ENCODE results near the gene MOSPD3. TPM values are rescaled to one million over a fixed set of nuclear protein-coding genes. Genes with fewer than 3 reads are reported as not detected.

Gene MOSPD3
- total RNA-seq, 4 donors from 2014 or later, result 13.5 to 39.6 (median 18.4) TPM

DNA sequence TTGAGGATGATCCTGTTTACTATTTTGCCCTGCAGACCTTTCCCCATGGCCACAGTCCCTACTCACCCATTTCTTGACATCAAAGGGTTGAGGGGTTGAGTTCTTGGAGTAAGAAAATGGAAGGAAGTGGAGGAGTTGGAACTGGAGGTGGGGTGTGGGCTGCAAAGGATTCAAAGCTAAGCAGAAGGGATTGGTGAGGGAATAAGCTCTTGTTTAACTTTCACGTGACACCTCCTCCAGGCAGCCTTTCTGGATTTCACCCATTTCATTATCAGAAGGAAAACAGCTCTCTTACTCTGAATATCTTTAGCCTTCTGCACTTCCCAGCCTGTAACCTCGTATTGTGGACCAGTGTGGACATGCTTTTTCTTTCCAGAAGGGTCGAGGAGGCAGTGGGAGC, 13.7 kb downstream of the MOSPD3 start:
- DNase-seq, result no peak
- 12 to 56% methylated on average over 1 to 3 of the region's 3 CpGs for WGBS, 2 donors (ENCODE audit: low coverage in 1 of 2)
- in situ Hi-C loops (cut with MboI; ENCODE audit: low pct_ligation_motif_present in 1 of 4, low pct_unique_long_range_greater_than_20kb in 1 of 4, low sequenced_read_pairs in 3 of 4) (no loop called here), intact Hi-C loops (cut with DNase I; ENCODE audit: low total_unique reads) (no loop called here)
- Histone ChIP-seq H3K27me3 (no peaks in the 10 kb centered on the region), H3K4me1 (peaks cover 3 to 12% (median 7%) of the 10 kb centered on the region in 4 donors), H3K27ac (no peak overlapping the region), H3K36me3 (no peaks in the 10 kb centered on the region), H3K9me3 (no peaks in the 10 kb centered on the region), H3K4me3 (peak overlapping the region in 1 of 4 donors; percentile 46)
- no peak for TF ChIP-seq POLR2A (IDR thresholded peaks at IDR 0.05)
- TF ChIP-seq, protein P1, sequence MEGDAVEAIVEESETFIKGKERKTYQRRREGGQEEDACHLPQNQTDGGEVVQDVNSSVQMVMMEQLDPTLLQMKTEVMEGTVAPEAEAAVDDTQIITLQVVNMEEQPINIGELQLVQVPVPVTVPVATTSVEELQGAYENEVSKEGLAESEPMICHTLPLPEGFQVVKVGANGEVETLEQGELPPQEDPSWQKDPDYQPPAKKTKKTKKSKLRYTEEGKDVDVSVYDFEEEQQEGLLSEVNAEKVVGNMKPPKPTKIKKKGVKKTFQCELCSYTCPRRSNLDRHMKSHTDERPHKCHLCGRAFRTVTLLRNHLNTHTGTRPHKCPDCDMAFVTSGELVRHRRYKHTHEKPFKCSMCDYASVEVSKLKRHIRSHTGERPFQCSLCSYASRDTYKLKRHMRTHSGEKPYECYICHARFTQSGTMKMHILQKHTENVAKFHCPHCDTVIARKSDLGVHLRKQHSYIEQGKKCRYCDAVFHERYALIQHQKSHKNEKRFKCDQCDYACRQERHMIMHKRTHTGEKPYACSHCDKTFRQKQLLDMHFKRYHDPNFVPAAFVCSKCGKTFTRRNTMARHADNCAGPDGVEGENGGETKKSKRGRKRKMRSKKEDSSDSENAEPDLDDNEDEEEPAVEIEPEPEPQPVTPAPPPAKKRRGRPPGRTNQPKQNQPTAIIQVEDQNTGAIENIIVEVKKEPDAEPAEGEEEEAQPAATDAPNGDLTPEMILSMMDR (IDR thresholded peaks at IDR 0.05), result no peak
- TF ChIP-seq EP300 (IDR thresholded peaks at IDR 0.05; ENCODE audit: low read depth), result no peak
- TF ChIP-seq POLR2AphosphoS5 (IDR thresholded peaks at IDR 0.05), result no peak

DNA sequence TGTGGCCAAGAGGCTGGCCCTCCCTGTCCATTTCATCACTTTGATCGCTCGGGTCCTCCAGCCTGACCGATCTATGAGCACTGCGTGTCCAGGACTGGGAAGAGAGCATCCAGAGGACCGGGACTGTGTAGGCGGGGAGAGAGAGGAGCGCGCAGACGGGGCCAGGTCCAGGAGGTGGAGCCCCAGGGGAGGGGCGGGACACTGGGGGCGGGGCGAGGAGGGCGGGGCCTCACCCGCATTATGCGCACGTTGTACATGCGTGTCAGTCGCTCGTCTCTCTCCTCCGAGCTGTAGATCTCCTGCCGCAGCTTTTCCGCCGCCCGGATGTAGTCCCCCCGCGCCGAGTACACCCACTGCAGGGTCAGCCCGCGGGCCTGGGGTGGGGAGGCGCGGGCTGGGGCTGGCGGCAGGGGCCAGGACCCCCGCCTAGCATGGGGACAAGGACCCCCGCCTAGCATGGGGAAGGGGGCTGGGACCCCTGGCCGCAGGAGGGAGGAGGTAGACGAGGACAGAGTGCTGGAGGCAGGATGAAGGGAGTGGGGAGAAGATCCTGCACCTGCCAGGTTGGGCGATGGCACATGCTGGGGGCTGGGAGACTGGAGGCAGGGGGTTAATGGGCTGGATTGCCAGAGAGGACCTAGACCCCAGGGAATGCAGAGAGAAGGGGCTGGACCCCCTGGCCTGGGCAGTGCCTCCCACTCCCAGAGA, 14.3 kb downstream of the MOSPD3 start:
- peak overlapping the region; percentile 28 to 61 (median 48) for H3K27ac ChIP-seq
- no peaks in the 10 kb centered on the region for H3K9me3 ChIP-seq
- H3K4me1 ChIP-seq, result peaks cover 3 to 12% (median 7%) of the 10 kb centered on the region in 4 donors
- intact Hi-C loops (cut with DNase I; ENCODE audit: low total_unique reads), result no loop called here
- H3K4me3 ChIP-seq, result peak overlapping the region in 3 of 4 donors; percentile 12 to 46 (median 28)
- no peaks in the 10 kb centered on the region for H3K36me3 ChIP-seq
- no peaks in the 10 kb centered on the region for H3K27me3 ChIP-seq
- WGBS, 2 donors (ENCODE audit: low coverage in 1 of 2), result 5 to 14% methylated on average over 7 to 27 of the region's 37 CpGs
- DNase-seq, result peak; percentile 93
- in situ Hi-C loops (cut with MboI; ENCODE audit: low pct_ligation_motif_present in 1 of 4, low pct_unique_long_range_greater_than_20kb in 1 of 4, low sequenced_read_pairs in 3 of 4), result no loop called here
- TF ChIP-seq, protein P1 (IDR thresholded peaks at IDR 0.05), result no peak
- peak in 1 of 3 donors; percentile 40 for TF ChIP-seq POLR2AphosphoS5 (IDR thresholded peaks at IDR 0.05)

DNA sequence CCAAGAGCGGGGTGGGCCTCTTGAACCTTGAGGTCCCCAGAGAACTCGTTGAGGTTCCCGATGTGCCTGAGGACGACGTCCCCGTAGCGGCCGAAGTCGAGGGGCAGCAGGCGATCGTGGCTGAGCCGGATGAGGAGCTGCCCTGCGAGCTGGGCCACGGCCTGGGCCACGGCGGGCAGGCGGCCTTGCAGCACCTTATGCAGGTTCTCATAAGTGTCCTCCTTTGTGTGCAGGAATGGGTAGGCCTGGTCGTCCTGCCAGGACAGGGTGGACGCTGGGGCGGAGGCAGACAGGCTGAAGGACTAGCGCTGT, 14.9 kb downstream of the MOSPD3 start:
- H3K36me3 ChIP-seq, result no peaks in the 10 kb centered on the region
- in situ Hi-C loops (cut with MboI; ENCODE audit: low pct_ligation_motif_present in 1 of 4, low pct_unique_long_range_greater_than_20kb in 1 of 4, low sequenced_read_pairs in 3 of 4), result no loop called here
- no peak for DNase-seq
- intact Hi-C loops (cut with DNase I; ENCODE audit: low total_unique reads), result no loop called here
- peak overlapping the region in 2 of 4 donors; percentile 28 to 46 for H3K4me3 ChIP-seq
- H3K27ac ChIP-seq, result peak overlapping the region in 2 of 4 donors; percentile 28 to 46
- WGBS, 2 donors (ENCODE audit: low coverage in 1 of 2), result 92 to 95% methylated on average over 10 to 20 of the region's 21 CpGs
- H3K9me3 ChIP-seq, result no peaks in the 10 kb centered on the region
- TF ChIP-seq POLR2AphosphoS5 (IDR thresholded peaks at IDR 0.05) (no peak), POLR2A (IDR thresholded peaks at IDR 0.05) (no peak), EP300 (IDR thresholded peaks at IDR 0.05; ENCODE audit: low read depth) (no peak)
- TF ChIP-seq, protein P1 (IDR thresholded peaks at IDR 0.05), result no peak
- peaks cover 3 to 12% (median 7%) of the 10 kb centered on the region in 4 donors for H3K4me1 ChIP-seq
- H3K27me3 ChIP-seq, result no peaks in the 10 kb centered on the region

DNA sequence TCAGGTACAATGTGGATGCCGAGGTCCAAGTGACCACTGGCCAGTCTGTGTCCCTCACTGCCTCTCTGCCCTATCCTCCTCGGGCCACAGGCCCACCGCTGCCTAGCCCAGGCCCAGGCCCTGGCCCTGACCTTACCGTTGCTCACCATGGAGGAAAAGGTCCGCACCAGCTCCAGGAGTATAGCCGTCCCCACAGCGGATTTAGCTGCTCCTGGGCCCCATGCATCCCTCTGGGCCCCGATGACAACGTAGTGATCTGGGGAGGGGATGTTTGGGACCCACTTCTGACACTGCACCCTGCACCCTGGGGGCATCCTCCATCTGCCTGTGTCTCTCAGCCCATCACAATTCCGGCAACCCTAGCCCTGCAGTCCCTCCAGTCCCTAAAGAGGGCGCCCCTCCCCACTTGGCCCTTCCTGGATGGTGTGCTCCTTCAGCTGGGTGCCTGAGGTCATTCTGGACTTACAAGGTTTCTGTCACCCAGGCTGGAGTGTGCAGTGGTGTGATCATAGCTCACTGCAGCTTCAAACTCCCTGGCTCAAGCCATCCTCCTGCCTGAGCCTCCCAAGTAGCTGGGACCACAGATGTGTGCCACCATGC, 16.9 kb downstream of the MOSPD3 start:
- H3K4me1 ChIP-seq, result peaks cover 3 to 21% (median 16%) of the 10 kb centered on the region in 4 donors
- intact Hi-C loops (cut with DNase I; ENCODE audit: low total_unique reads) (no loop called here), in situ Hi-C loops (cut with MboI; ENCODE audit: low pct_ligation_motif_present in 1 of 4, low pct_unique_long_range_greater_than_20kb in 1 of 4, low sequenced_read_pairs in 3 of 4) (no loop called here)
- H3K27me3 ChIP-seq, result peaks cover 7% of the 10 kb centered on the region
- no peak overlapping the region for H3K27ac ChIP-seq
- DNase-seq, result peak; percentile 33
- no peaks in the 10 kb centered on the region for H3K9me3 ChIP-seq
- no peak for TF ChIP-seq POLR2AphosphoS5 (IDR thresholded peaks at IDR 0.05)
- no peak for TF ChIP-seq EP300 (IDR thresholded peaks at IDR 0.05; ENCODE audit: low read depth)
- no peak for TF ChIP-seq POLR2A (IDR thresholded peaks at IDR 0.05)
- TF ChIP-seq, protein P1 (IDR thresholded peaks at IDR 0.05), result peak in 2 of 5 experiments; percentile 9 to 17
- WGBS, 2 donors (ENCODE audit: low coverage in 1 of 2), result 88% methylated on average over 11 of the region's 11 CpGs; no CpG with 5 or more reads in 1 of the 2 donors
- H3K36me3 ChIP-seq, result no peaks in the 10 kb centered on the region
- no peak overlapping the region for H3K4me3 ChIP-seq
